HepG2 (cell line): ENCODE measurements around the gene TOGARAM1.

Experiments used
- CTCF ChIP-seq: sonication (generic); formaldehyde crosslinking; IDR thresholded peaks from 2 replicates; pipeline ENCODE4 v1.5.0; 2020; ENCODE audit warnings: mild to moderate bottlenecking, missing genetic modification reagents, moderate library complexity
- RAD21 ChIP-seq: fragments of 450-650 bp; formaldehyde crosslinking; IDR thresholded peaks from 2 replicates; pipeline ENCODE4 v1.5.0; 2020; ENCODE audit warnings: mild to moderate bottlenecking
- ZFP36 ChIP-seq: fragments of 150-350 bp; IDR thresholded peaks from 2 replicates; pipeline ENCODE4 v1.6.1; 2018; ENCODE audit warnings: borderline replicate concordance, low read length, low read depth; ENCODE audit not compliant: partially characterized antibody
- ZNF224 ChIP-seq: sonication (generic); formaldehyde crosslinking; IDR thresholded peaks from 2 replicates; pipeline ENCODE4 v1.5.0; 2020; ENCODE audit warnings: mild to moderate bottlenecking, missing genetic modification reagents
- ZNF34 ChIP-seq: sonication (generic); formaldehyde crosslinking; IDR thresholded peaks from 2 replicates; pipeline ENCODE4 v1.4.0; 2020; ENCODE audit warnings: mild to moderate bottlenecking, missing genetic modification reagents, borderline replicate concordance
- TF ChIP-seq, protein P1 (sequence below), 2 experiments: IDR thresholded peaks; 2 replicates each; pipeline ENCODE4 v1.6.1; 2011 to 2012; ENCODE audit warnings: low read length in 2 of 2, borderline replicate concordance in 1 of 2, low read depth in 1 of 2, mild to moderate bottlenecking in 1 of 2, moderate library complexity in 1 of 2

DNA sequence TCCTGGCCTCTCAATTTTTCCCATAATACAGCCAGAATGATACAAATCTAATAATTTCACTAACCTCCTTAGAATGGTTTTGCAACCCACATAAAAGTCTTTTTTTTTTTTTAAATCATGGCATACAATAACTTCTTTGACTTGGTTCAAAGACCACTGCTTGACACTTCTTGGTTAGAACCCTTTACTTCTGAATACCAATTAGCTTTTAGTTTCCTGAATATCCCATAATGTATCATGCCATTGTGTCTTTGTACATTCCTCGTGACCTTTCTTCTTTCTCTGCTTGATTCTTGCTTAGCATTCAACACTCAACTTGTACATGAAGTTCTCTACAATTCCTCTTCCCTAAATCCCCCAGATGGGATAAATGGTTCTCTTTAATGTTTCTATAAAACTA is 19.6 kb upstream of the TOGARAM1 start:
- TF ChIP-seq ZNF34 (no peak), ZFP36 (no peak), RAD21 (CRISPR knock-in tag) (no peak), ZNF224 (CRISPR knock-in tag) (no peak), CTCF (no peak)
- TF ChIP-seq, protein P1, sequence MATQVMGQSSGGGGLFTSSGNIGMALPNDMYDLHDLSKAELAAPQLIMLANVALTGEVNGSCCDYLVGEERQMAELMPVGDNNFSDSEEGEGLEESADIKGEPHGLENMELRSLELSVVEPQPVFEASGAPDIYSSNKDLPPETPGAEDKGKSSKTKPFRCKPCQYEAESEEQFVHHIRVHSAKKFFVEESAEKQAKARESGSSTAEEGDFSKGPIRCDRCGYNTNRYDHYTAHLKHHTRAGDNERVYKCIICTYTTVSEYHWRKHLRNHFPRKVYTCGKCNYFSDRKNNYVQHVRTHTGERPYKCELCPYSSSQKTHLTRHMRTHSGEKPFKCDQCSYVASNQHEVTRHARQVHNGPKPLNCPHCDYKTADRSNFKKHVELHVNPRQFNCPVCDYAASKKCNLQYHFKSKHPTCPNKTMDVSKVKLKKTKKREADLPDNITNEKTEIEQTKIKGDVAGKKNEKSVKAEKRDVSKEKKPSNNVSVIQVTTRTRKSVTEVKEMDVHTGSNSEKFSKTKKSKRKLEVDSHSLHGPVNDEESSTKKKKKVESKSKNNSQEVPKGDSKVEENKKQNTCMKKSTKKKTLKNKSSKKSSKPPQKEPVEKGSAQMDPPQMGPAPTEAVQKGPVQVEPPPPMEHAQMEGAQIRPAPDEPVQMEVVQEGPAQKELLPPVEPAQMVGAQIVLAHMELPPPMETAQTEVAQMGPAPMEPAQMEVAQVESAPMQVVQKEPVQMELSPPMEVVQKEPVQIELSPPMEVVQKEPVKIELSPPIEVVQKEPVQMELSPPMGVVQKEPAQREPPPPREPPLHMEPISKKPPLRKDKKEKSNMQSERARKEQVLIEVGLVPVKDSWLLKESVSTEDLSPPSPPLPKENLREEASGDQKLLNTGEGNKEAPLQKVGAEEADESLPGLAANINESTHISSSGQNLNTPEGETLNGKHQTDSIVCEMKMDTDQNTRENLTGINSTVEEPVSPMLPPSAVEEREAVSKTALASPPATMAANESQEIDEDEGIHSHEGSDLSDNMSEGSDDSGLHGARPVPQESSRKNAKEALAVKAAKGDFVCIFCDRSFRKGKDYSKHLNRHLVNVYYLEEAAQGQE (IDR thresholded peaks at IDR 0.05; ENCODE audit: borderline replicate concordance in 1 of 2, low read depth in 1 of 2, low read length in 2 of 2), result no peak
